HG03095 (cell line): ENCODE measurements around the gene APOL2.
"Not testable (repeated sequence)": the region's sequence is repeated elsewhere in the genome, so short reads cannot be mapped to it uniquely, and the experiment has no call there.

Source experiments
- ATAC-seq: cut with Tn5 transposase; IDR thresholded peaks from one replicate; pipeline ENCODE4 v1.9.1; 2021; ENCODE audit warnings: moderate library complexity; ENCODE audit not compliant: unreplicated experiment

Gene APOL2

GRCh38 chr22:36223504-36223903, 15.8 kb downstream of the APOL2 start:
- ATAC-seq = no peak

- no peak for ATAC-seq
These were observed 16.4 kb downstream of the APOL2 start for GRCh38 chr22:36222887-36223450.

- ATAC-seq = no peak
These were observed 17.3 kb downstream of the APOL2 start for GRCh38 chr22:36221799-36222751.

- no peak for ATAC-seq
These were observed 18.8 kb downstream of the APOL2 start for GRCh38 chr22:36220451-36220921.

GRCh38 chr22:36218648-36219193, 20.6 kb downstream of the APOL2 start:
- ATAC-seq = no peak

GRCh38 chr22:36215981-36216380, 23.3 kb downstream of the APOL2 start:
- ATAC-seq = no peak

GRCh38 chr22:36213586-36213985, 25.7 kb downstream of the APOL2 start:
- no peak for ATAC-seq

- ATAC-seq = no peak
These were observed 26.4 kb downstream of the APOL2 start for GRCh38 chr22:36212901-36213300.

- no peak for ATAC-seq
These were observed 28.0 kb downstream of the APOL2 start for GRCh38 chr22:36211237-36211861.

GRCh38 chr22:36210224-36210623, 29.1 kb downstream of the APOL2 start:
- no peak for ATAC-seq

- ATAC-seq = not testable (repeated sequence)
These were observed 29.8 kb downstream of the APOL2 start for GRCh38 chr22:36209488-36209908.

GRCh38 chr22:36208914-36209313, 30.4 kb downstream of the APOL2 start:
- ATAC-seq = no peak

GRCh38 chr22:36208162-36208765, 31.1 kb downstream of the APOL2 start:
- no peak for ATAC-seq

GRCh38 chr22:36206255-36206654, 33.1 kb downstream of the APOL2 start:
- ATAC-seq = no peak

- not testable (repeated sequence) for ATAC-seq
These were observed 33.8 kb downstream of the APOL2 start for GRCh38 chr22:36205573-36205972.

GRCh38 chr22:36204632-36205015, 34.7 kb downstream of the APOL2 start:
- no peak for ATAC-seq

- ATAC-seq = no peak
These were observed 35.2 kb downstream of the APOL2 start for GRCh38 chr22:36204001-36204631.

- ATAC-seq = not testable (repeated sequence)
These were observed 35.9 kb downstream of the APOL2 start for GRCh38 chr22:36203441-36203840.

GRCh38 chr22:36202906-36203305, 36.4 kb downstream of the APOL2 start:
- ATAC-seq = not testable (repeated sequence)

- no peak for ATAC-seq
These were observed 37.6 kb downstream of the APOL2 start, which contains the start of gene APOL4 for GRCh38 chr22:36201630-36202319. Gene APOL4, minus strand, starts transcription at chr22:36201809. Its CDS starts 75 bp downstream, at chr22:36201734.
